ENCODE data around the gene MED27.

- TF ChIP-seq KDM5B (CRISPR knock-in tag; IDR thresholded peaks at IDR 0.05; ENCODE audit: borderline replicate concordance): no peak
- TF ChIP-seq RFX5 (IDR thresholded peaks at IDR 0.05; ENCODE audit: low read depth, low read length): no peak
- no peak for TF ChIP-seq GABPA (IDR thresholded peaks at IDR 0.05; ENCODE audit: low read depth, low read length)
- TF ChIP-seq GABPA (CRISPR knock-in tag; IDR thresholded peaks at IDR 0.05; ENCODE audit: low read depth): no peak
- no peak for TF ChIP-seq POLR2A (IDR thresholded peaks at IDR 0.05; ENCODE audit: insufficient read depth in 1 of 2, low read depth in 2 of 2, low read length in 2 of 2)
- TF ChIP-seq, protein P1, sequence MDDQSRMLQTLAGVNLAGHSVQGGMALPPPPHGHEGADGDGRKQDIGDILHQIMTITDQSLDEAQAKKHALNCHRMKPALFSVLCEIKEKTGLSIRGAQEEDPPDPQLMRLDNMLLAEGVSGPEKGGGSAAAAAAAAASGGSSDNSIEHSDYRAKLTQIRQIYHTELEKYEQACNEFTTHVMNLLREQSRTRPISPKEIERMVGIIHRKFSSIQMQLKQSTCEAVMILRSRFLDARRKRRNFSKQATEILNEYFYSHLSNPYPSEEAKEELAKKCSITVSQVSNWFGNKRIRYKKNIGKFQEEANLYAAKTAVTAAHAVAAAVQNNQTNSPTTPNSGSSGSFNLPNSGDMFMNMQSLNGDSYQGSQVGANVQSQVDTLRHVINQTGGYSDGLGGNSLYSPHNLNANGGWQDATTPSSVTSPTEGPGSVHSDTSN (CRISPR knock-in tag; IDR thresholded peaks at IDR 0.05; ENCODE audit: borderline replicate concordance): no peak
- TF ChIP-seq ZNF549 (CRISPR knock-in tag; IDR thresholded peaks at IDR 0.05): no peak
- TF ChIP-seq ZNF446 (CRISPR knock-in tag; IDR thresholded peaks at IDR 0.05): no peak
- TF ChIP-seq ZNF121 (CRISPR knock-in tag; IDR thresholded peaks at IDR 0.05): no peak
- TF ChIP-seq ZFP37 (CRISPR knock-in tag; IDR thresholded peaks at IDR 0.05; ENCODE audit: borderline replicate concordance): no peak
- TF ChIP-seq ZNF513 (CRISPR knock-in tag; conservative IDR thresholded peaks at IDR 0.05): no peak
- no peak for TF ChIP-seq CREB1 (IDR thresholded peaks at IDR 0.05)
- TF ChIP-seq CREB1 (CRISPR knock-in tag; IDR thresholded peaks at IDR 0.05): no peak
- no peak for TF ChIP-seq ARNT (IDR thresholded peaks at IDR 0.05)
- TF ChIP-seq STAG1 (CRISPR knock-in tag; IDR thresholded peaks at IDR 0.05): no peak
- TF ChIP-seq NFIC (IDR thresholded peaks at IDR 0.05; ENCODE audit: low read length): no peak
Measured at GRCh38 chr9:131937451-131937850, 142.2 kb downstream of the MED27 start.
